HFFc6 (cell line): Measurements from ENCODE around the gene BCAS3. TPM values are rescaled to one million over a fixed set of nuclear protein-coding genes. Genes with fewer than 3 reads are reported as not detected.

Source experiments
- DNase-seq: peaks from one replicate; pipeline ENCODE4 v3.0.0-alpha.2; 2018
- H3K27ac Mint-ChIP-seq: 2 replicates; pipeline ENCODE4 v1.8.0; 2020; ENCODE audit warnings: mild to moderate bottlenecking, mixed read lengths
- H3K27me3 Mint-ChIP-seq: 2 replicates; pipeline ENCODE4 v1.8.0; 2021; ENCODE audit warnings: mild to moderate bottlenecking, moderate library complexity, mixed read lengths; ENCODE audit not compliant: insufficient read depth
- H3K36me3 Mint-ChIP-seq: 2 replicates; pipeline ENCODE4 v1.8.0; 2021; ENCODE audit warnings: low read depth, mixed read lengths
- H3K4me1 Mint-ChIP-seq: 2 replicates; pipeline ENCODE4 v1.8.0; 2020; ENCODE audit warnings: low read depth, mixed read lengths
- H3K4me3 Mint-ChIP-seq: 2 replicates; pipeline ENCODE4 v1.8.0; 2020; ENCODE audit warnings: mild to moderate bottlenecking, moderate library complexity, mixed read lengths
- H3K9me3 Mint-ChIP-seq: 2 replicates; pipeline ENCODE4 v1.8.0; 2020; ENCODE audit warnings: mild to moderate bottlenecking, mixed read lengths
- total RNA-seq, 6 experiments: library from RNA; stranded (reverse); fragmentation: NEBNext Ultra II Directional; extraction: Animal tissue kit (Norgen Biotek cat#: 25700); gene quantifications; 2 replicates in 1 of 6; 3 replicates in 5 of 6; pipeline ENCODE4 v1.2.3, GENCODE V29; 2021
- TF ChIP-seq, protein P1 (sequence below): fragments of 200-600 bp; sonication (generic); IDR thresholded peaks from 2 replicates; pipeline ENCODE4 v1.5.0; 2021; ENCODE audit warnings: antibody characterized with exemption, mild to moderate bottlenecking

The BCAS3 gene
- total RNA-seq, 6 experiments from 2014 or later = 9.8 to 13.8 (median 12.0) TPM

DNA sequence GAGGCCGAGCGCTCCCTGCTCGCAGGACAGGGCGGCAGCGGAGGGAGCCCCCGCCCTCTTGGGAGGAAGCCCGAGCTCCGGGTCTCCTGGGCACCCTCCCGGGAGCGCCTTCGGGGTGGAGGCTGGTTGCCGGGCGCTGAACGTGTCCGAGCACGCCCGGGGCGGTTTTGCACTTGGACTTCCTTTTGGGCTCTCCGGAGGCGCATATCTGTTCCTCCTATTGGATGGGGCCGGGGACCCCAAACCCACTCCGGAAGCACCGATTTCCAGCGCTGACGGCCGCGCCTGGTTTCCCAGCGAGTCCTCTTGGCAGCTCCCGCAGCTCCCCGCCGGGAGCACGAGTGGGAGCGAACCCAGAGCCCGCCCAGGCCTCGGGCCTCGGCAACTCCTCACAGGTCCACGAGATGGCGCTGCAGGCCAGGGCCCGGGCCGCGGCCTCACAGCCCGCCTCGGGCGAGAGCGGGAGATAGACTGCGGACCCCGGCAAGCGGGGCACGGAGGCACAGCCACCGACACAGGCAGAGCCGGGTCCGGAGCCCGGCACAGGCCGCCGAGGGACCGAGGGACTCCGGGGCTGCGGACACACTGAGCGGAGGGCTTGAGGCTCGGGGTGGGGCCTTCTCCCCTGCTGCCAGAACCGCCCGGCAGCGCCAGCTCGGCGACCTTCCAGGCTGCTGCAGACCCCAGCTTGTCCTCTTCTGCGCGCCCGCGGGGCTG lies 734.6 kb downstream of the BCAS3 start:
- H3K27me3 Mint-ChIP-seq = peaks cover 13% of the 10 kb centered on the region
- H3K4me1 Mint-ChIP-seq = peaks cover 60% of the 10 kb centered on the region

DNA sequence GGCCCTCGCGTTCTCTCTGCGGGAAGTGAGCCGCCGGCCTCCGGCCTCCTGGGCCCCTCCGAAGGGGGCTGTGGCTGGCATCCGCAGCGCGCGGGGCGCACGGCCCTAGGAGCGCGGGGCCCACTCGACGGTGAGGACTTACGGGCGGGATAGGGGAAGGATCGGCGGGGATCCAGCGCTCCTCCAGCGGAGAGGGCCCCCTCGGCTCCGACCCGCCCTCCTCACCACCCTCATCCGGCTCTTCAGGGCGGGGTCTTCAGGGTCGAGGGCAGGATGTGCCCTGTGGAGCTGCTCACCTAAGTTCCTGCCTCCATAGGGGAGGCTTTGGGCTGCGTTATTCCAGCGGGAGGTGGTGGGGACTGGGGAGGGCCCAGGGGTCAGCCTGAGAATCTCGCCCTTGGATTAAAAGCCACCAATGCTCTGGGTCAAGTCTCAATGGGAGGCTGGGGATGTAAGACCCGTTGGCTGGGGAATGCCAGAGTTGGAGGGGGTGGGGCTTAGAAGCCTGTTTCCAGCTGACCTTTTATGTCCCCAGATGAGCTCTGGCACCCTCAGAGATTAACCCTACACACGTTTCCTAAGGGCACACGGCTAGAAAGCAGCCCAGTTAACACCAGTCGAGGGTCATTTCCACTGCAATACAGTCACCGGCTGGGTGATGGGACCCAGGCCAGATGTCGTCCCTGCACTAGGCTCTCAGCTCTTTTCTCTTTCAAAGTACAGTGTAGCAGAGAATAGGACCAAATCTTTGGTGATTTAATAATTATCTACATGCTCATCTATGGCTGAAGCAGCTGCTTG lies 735.4 kb downstream of the BCAS3 start:
- Mint-ChIP-seq H3K4me1 (peaks cover 53% of the 10 kb centered on the region), H3K36me3 (peaks cover 6% of the 10 kb centered on the region; the same call in 1 of the 2 replicates), H3K4me3 (peak overlapping the region; percentile 87), H3K27me3 (peaks cover 13% of the 10 kb centered on the region), H3K9me3 (no peaks in the 10 kb centered on the region), H3K27ac (peak overlapping the region; percentile 78)
- DNase-seq = no peak
- TF ChIP-seq, protein P1, sequence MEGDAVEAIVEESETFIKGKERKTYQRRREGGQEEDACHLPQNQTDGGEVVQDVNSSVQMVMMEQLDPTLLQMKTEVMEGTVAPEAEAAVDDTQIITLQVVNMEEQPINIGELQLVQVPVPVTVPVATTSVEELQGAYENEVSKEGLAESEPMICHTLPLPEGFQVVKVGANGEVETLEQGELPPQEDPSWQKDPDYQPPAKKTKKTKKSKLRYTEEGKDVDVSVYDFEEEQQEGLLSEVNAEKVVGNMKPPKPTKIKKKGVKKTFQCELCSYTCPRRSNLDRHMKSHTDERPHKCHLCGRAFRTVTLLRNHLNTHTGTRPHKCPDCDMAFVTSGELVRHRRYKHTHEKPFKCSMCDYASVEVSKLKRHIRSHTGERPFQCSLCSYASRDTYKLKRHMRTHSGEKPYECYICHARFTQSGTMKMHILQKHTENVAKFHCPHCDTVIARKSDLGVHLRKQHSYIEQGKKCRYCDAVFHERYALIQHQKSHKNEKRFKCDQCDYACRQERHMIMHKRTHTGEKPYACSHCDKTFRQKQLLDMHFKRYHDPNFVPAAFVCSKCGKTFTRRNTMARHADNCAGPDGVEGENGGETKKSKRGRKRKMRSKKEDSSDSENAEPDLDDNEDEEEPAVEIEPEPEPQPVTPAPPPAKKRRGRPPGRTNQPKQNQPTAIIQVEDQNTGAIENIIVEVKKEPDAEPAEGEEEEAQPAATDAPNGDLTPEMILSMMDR = no peak

More for the DNA sequence above, 734.6 kb downstream of the BCAS3 start:
- TF ChIP-seq, protein P1 = peak; percentile 100
- Mint-ChIP-seq H3K36me3 (peaks cover 12% of the 10 kb centered on the region; the same call in 1 of the 2 replicates), H3K4me3 (peak overlapping the region; percentile 87), H3K27ac (peak overlapping the region; percentile 96), H3K9me3 (no peaks in the 10 kb centered on the region)
- peak; percentile 87 for DNase-seq

DNA sequence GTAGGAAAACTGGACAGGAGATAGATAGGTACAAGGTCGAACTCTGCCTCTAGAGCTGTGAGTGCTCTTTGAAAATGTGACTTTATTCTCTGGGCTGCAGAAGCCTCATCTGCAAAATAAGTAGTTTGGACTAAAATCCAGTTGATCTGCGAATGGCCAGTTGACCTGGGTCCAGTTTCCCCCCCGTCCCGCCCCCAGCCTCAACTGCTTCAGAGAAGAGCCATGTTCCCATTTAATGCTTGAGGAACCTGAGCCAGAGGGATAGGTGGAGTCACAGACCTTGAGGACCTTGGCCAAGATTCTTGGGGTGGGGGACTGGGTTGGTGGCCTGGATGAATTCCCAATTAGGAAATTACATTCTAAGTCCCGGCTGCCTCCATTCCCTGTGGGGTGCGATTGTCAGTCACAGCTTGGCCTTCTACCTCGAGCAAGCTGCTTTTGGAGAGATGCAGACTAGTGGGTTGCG lies 736.0 kb downstream of the BCAS3 start:
- Mint-ChIP-seq H3K4me1 (peaks cover 46% of the 10 kb centered on the region), H3K4me3 (peak overlapping the region; percentile 87), H3K27me3 (peaks cover 13% of the 10 kb centered on the region), H3K9me3 (no peaks in the 10 kb centered on the region), H3K27ac (peak overlapping the region; percentile 78; the same call in 1 of the 2 replicates), H3K36me3 (peaks cover 2% of the 10 kb centered on the region; the same call in 1 of the 2 replicates)
- DNase-seq = no peak
- TF ChIP-seq, protein P1 = no peak

DNA sequence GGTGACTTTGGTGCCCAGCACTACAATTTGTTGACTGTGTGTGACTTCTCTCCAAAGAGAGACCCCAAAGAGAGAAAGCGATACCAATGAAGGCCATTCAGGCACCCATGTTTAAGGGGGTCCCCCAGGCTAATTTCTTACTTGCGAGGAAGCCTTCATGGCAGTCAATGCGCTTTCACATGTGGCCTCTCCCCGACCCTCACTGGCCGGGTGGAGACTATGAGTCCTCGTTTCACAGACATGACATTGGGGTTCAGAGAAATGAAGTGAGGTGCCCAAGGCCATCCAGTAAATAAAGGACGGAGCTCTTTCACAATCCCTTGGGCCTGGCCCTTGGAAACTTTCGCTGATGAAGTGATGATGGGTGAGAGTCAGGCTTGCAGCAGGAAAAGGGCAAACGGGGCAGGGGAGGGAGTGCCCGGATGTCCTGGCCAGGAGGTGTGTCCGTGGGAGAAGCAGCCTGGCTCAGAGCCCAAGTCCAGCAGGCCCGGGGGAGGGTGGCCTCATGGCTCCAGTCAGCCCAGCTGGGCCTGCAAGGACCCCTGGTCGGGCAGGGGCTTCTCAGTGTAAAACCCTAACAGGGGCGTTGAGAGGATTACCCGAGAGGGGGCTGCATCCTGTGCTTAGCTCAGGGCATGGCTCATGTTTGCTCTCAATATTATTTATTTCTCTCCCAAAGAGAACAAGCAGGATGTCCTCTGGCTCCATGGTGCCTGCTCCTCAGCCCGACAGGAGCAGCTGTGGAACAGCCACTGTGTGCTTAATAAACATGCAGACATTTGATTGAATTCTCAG lies 736.7 kb downstream of the BCAS3 start:
- Mint-ChIP-seq H3K27me3 (peaks cover 19% of the 10 kb centered on the region), H3K4me1 (peaks cover 42% of the 10 kb centered on the region), H3K36me3 (no peaks in the 10 kb centered on the region), H3K4me3 (no peak overlapping the region), H3K27ac (peak overlapping the region; percentile 43; the same call in 1 of the 2 replicates), H3K9me3 (no peaks in the 10 kb centered on the region)
- TF ChIP-seq, protein P1 = no peak
- DNase-seq = no peak

DNA sequence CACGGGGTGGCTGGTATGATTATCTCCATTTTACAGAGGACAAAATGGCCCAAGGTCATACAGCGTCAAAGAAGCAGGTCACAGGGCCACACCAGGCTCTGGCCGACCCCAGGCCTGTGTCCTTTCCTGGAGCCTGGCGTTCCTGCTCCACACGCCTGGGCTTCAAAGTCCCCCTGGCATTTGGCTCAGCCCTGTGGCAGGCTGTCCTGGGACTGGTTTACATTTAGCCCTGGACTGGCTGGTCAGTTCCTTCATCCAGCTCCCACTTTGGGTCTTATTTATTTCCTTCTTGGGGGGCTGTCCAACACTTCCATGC lies 737.2 kb downstream of the BCAS3 start:
- Mint-ChIP-seq H3K4me3 (no peak overlapping the region), H3K27me3 (peaks cover 24% of the 10 kb centered on the region), H3K4me1 (peaks cover 39% of the 10 kb centered on the region), H3K9me3 (no peaks in the 10 kb centered on the region), H3K27ac (no peak overlapping the region), H3K36me3 (no peaks in the 10 kb centered on the region)
- TF ChIP-seq, protein P1 = no peak
- no peak for DNase-seq
